WTC11 (cell line): ENCODE results near the gene LDB2. TPM values are rescaled to one million over a fixed set of nuclear protein-coding genes. Genes with fewer than 3 reads are reported as not detected.

Experiments used
- ATAC-seq: fragments of 200-7000 bp; cut with Tn5 transposase; 2 replicates; pipeline ENCODE4 v1.10.0; 2021; ENCODE audit warnings: mild to moderate bottlenecking, moderate library complexity
- CTCF ChIA-PET: fragments of 300-600 bp; sonication (Branson Sonifier 250); formaldehyde crosslinking; loops from one replicate; lab custom pipeline; 2021; ENCODE audit warnings: antibody characterized with exemption; lab: Charles Lee
- POLR2A ChIA-PET: fragments of 350-600 bp; sonication (Branson Sonifier 250); formaldehyde crosslinking; loops from one replicate; lab custom pipeline; 2021; ENCODE audit warnings: antibody characterized with exemption; lab: Charles Lee
- DNase-seq: peaks from one replicate; pipeline ENCODE4 v3.0.0; 2021; ENCODE audit warnings: low spot score
- H3K27ac Mint-ChIP-seq: 2 replicates; pipeline ENCODE4 v1.8.0; 2021; ENCODE audit warnings: mixed read lengths
- H3K27me3 Mint-ChIP-seq: 2 replicates; pipeline ENCODE4 v1.8.0; 2021; ENCODE audit warnings: low read depth, mild to moderate bottlenecking, moderate library complexity, mixed read lengths
- H3K36me3 Mint-ChIP-seq: 2 replicates; pipeline ENCODE4 v1.8.0; 2021; ENCODE audit warnings: mixed read lengths
- H3K4me1 Mint-ChIP-seq: 2 replicates; pipeline ENCODE4 v1.8.0; 2022; ENCODE audit warnings: mixed read lengths
- H3K4me3 Mint-ChIP-seq: 2 replicates; pipeline ENCODE4 v1.8.0; 2021; ENCODE audit warnings: mild to moderate bottlenecking, moderate library complexity, mixed read lengths
- H3K9me3 Mint-ChIP-seq: 2 replicates; pipeline ENCODE4 v1.8.0; 2021; ENCODE audit warnings: mixed read lengths
- CDX4 ChIP-seq: fragments of 250-450 bp; sonication (Bioruptor Pico); IDR thresholded peaks from 2 replicates; pipeline ENCODE4 v1.9.0; 2021; ENCODE audit warnings: moderate library complexity, mild to moderate bottlenecking, inconsistent platforms, borderline replicate concordance
- E2F5 ChIP-seq: sonication (generic); formaldehyde crosslinking; IDR thresholded peaks from 2 replicates; pipeline ENCODE4 v1.8.1; 2022; ENCODE audit warnings: mild to moderate bottlenecking, moderate library complexity, missing genetic modification reagents
- ELF4 ChIP-seq: sonication (generic); formaldehyde crosslinking; IDR thresholded peaks from 2 replicates; pipeline ENCODE4 v1.8.1; 2022; ENCODE audit warnings: low read depth, mild to moderate bottlenecking, moderate library complexity, missing genetic modification reagents
- EMX1 ChIP-seq: fragments of 250-450 bp; sonication (Bioruptor Pico); IDR thresholded peaks from 2 replicates; pipeline ENCODE4 v1.8.0; 2021; ENCODE audit warnings: mild to moderate bottlenecking
- ETV6 ChIP-seq: sonication (generic); formaldehyde crosslinking; IDR thresholded peaks from 2 replicates; pipeline ENCODE4 v1.8.1; 2022; ENCODE audit warnings: mild to moderate bottlenecking, missing genetic modification reagents
- HMGXB4 ChIP-seq: sonication (generic); formaldehyde crosslinking; IDR thresholded peaks from 2 replicates; pipeline ENCODE4 v1.8.1; 2023; ENCODE audit warnings: mild to moderate bottlenecking, moderate library complexity, missing genetic modification reagents
- MAX ChIP-seq: sonication (generic); formaldehyde crosslinking; IDR thresholded peaks from 2 replicates; pipeline ENCODE4 v1.8.0; 2022; ENCODE audit warnings: mild to moderate bottlenecking, missing genetic modification reagents
- MLX ChIP-seq: sonication (generic); formaldehyde crosslinking; IDR thresholded peaks from 2 replicates; pipeline ENCODE4 v1.8.1; 2023; ENCODE audit warnings: mild to moderate bottlenecking, missing genetic modification reagents, moderate library complexity
- NFYB ChIP-seq: sonication (generic); formaldehyde crosslinking; conservative IDR thresholded peaks from 2 replicates; pipeline ENCODE4 v1.8.0; 2022; ENCODE audit warnings: low read depth, missing genetic modification reagents
- NR1H2 ChIP-seq: sonication (generic); formaldehyde crosslinking; IDR thresholded peaks from 2 replicates; pipeline ENCODE4 v1.9.0; 2021; ENCODE audit warnings: mild to moderate bottlenecking, moderate library complexity, missing genetic modification reagents
- RORB ChIP-seq: fragments of 250-450 bp; sonication (Bioruptor Pico); IDR thresholded peaks from 2 replicates; pipeline ENCODE4 v1.9.0; 2021; ENCODE audit warnings: mild to moderate bottlenecking
- SOX15 ChIP-seq: fragments of 250-450 bp; sonication (Bioruptor Pico); IDR thresholded peaks from 2 replicates; pipeline ENCODE4 v1.9.0; 2021; ENCODE audit warnings: mild to moderate bottlenecking
- SP1 ChIP-seq: sonication (generic); formaldehyde crosslinking; conservative IDR thresholded peaks from 2 replicates; pipeline ENCODE4 v1.8.1; 2022; ENCODE audit warnings: missing genetic modification reagents
- TEAD1 ChIP-seq: sonication (generic); formaldehyde crosslinking; IDR thresholded peaks from 2 replicates; pipeline ENCODE4 v1.8.0; 2022; ENCODE audit warnings: mild to moderate bottlenecking, missing genetic modification reagents
- USF1 ChIP-seq: sonication (generic); formaldehyde crosslinking; IDR thresholded peaks from 2 replicates; pipeline ENCODE4 v1.8.0; 2022; ENCODE audit warnings: mild to moderate bottlenecking, missing genetic modification reagents
- USF2 ChIP-seq: sonication (generic); formaldehyde crosslinking; IDR thresholded peaks from 2 replicates; pipeline ENCODE4 v1.8.1; 2023; ENCODE audit warnings: mild to moderate bottlenecking, missing genetic modification reagents, moderate library complexity
- ZBTB21 ChIP-seq: sonication (generic); formaldehyde crosslinking; IDR thresholded peaks from 2 replicates; pipeline ENCODE4 v1.8.1; 2023; ENCODE audit warnings: mild to moderate bottlenecking, missing genetic modification reagents, borderline replicate concordance
- ZNF138 ChIP-seq: sonication (generic); formaldehyde crosslinking; conservative IDR thresholded peaks from 2 replicates; pipeline ENCODE4 v1.8.1; 2022; ENCODE audit warnings: mild to moderate bottlenecking, moderate library complexity, missing genetic modification reagents
- ZNF317 ChIP-seq: sonication (generic); formaldehyde crosslinking; IDR thresholded peaks from 2 replicates; pipeline ENCODE4 v1.8.1; 2023; ENCODE audit warnings: low read depth, mild to moderate bottlenecking, moderate library complexity, missing genetic modification reagents, borderline replicate concordance
- ZNF671 ChIP-seq: fragments of 250-450 bp; sonication (Bioruptor Pico); IDR thresholded peaks from 2 replicates; pipeline ENCODE4 v1.8.0; 2021; ENCODE audit warnings: mild to moderate bottlenecking
- ZSCAN18 ChIP-seq: fragments of 250-450 bp; sonication (Bioruptor Pico); IDR thresholded peaks from 2 replicates; pipeline ENCODE4 v2.1.2; 2022; ENCODE audit warnings: mild to moderate bottlenecking, moderate library complexity
- total RNA-seq: library from RNA; stranded (reverse); gene quantifications from 3 replicates; pipeline ENCODE4 v1.2.3, GENCODE V29; 2021

LDB2 gene
- total RNA-seq, 1 experiment from 2014 or later, result 62.4 TPM

- CTCF ChIA-PET, result interaction anchor here (1.1 to 1.5 kb wide), 2 partner anchors 8 to 26 kb away, joined by 3 to 4 read pairs; partner anchors contain the start of gene LDB2
- ATAC-seq, result peak; percentile 67
- TF ChIP-seq ETV6 (CRISPR knock-in tag) (0 out of 2 replicates have a peak, but pooled peaks have one; percentile 38), ELF4 (no peak), ZSCAN18 (CRISPR knock-in tag) (0 out of 2 replicates have a peak, but pooled peaks have one; percentile 11), ZBTB21 (CRISPR knock-in tag) (0 out of 2 replicates have a peak, but pooled peaks have one; percentile 23)
- H3K36me3 Mint-ChIP-seq, result peaks cover 36% of the 10 kb centered on the region
- H3K27me3 Mint-ChIP-seq, result no peaks in the 10 kb centered on the region
- POLR2A ChIA-PET, result no interaction called here
- DNase-seq, result no peak
- peaks cover 79% of the 10 kb centered on the region for H3K4me1 Mint-ChIP-seq
- no peaks in the 10 kb centered on the region for H3K9me3 Mint-ChIP-seq
- peak overlapping the region; percentile 20 for H3K27ac Mint-ChIP-seq
- H3K4me3 Mint-ChIP-seq, result no peak overlapping the region; the same call in 1 of the 2 replicates
Measured at GRCh38 chr4:16890651-16891050, 7.8 kb downstream of the LDB2 start.

- ChIA-PET CTCF (interaction anchor here (1.1 to 1.5 kb wide), 2 partner anchors 9 to 27 kb away, joined by 3 to 4 read pairs; partner anchors contain the start of gene LDB2), POLR2A (no interaction called here)
- no peak overlapping the region for H3K4me3 Mint-ChIP-seq
- H3K36me3 Mint-ChIP-seq, result peaks cover 42% of the 10 kb centered on the region
- H3K27ac Mint-ChIP-seq, result peak overlapping the region; percentile 20; the same call in 1 of the 2 replicates
- no peaks in the 10 kb centered on the region for H3K27me3 Mint-ChIP-seq
- peaks cover 78% of the 10 kb centered on the region for H3K4me1 Mint-ChIP-seq
- no peak for ATAC-seq
- H3K9me3 Mint-ChIP-seq, result no peaks in the 10 kb centered on the region
- no peak for DNase-seq
- TF ChIP-seq RORB (CRISPR knock-in tag) (no peak), EMX1 (CRISPR knock-in tag) (no peak)
Measured at GRCh38 chr4:16889945-16890344, 8.5 kb downstream of the LDB2 start.

GRCh38 chr4:16887887-16888286, 10.6 kb downstream of the LDB2 start:
- no peaks in the 10 kb centered on the region for H3K9me3 Mint-ChIP-seq
- H3K27ac Mint-ChIP-seq, result no peak overlapping the region
- DNase-seq (no peak), ATAC-seq (peak; percentile 63)
- CTCF ChIA-PET, result interaction anchor here (1.0 kb wide), 1 partner anchor 29 kb away, joined by 3 read pairs; no protein-coding TSS in a partner anchor
- TF ChIP-seq ZBTB21 (CRISPR knock-in tag) (no peak), E2F5 (CRISPR knock-in tag) (no peak), MAX (CRISPR knock-in tag) (no peak), ELF4 (no peak), SP1 (no peak), NR1H2 (CRISPR knock-in tag) (no peak), USF1 (CRISPR knock-in tag) (no peak), USF2 (no peak), CDX4 (CRISPR knock-in tag) (no peak), ZNF138 (CRISPR knock-in tag) (no peak), NFYB (CRISPR knock-in tag) (no peak), ZNF671 (CRISPR knock-in tag) (no peak), HMGXB4 (CRISPR knock-in tag) (no peak), TEAD1 (no peak), ZNF317 (CRISPR knock-in tag) (no peak), SOX15 (CRISPR knock-in tag) (no peak), MLX (no peak)
- H3K4me1 Mint-ChIP-seq, result peaks cover 77% of the 10 kb centered on the region
- POLR2A ChIA-PET, result no interaction called here
- H3K27me3 Mint-ChIP-seq, result no peaks in the 10 kb centered on the region
- peaks cover 51% of the 10 kb centered on the region for H3K36me3 Mint-ChIP-seq
- no peak overlapping the region for H3K4me3 Mint-ChIP-seq
